ENCODE measurements around the gene ETFA.

DNA sequence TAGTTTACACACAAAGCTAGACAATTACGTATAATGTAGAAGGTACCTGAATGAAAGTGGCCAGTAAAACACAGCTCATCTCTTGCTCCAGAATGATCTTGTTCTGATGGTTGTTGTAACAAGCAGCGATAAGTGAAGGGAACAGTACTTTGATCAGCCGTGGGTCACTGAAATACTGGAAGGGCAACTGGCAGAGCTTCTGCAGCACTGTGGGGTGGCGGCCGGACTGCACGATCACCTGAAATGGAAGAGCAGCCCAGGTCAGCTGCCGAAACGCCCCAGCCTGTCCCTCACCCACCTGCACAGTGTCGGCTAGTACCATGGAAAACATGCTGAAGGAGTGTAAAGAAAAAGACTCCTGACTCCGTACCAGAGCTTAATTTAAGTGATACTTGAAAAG, 42.6 kb upstream of the ETFA start:
- TF ChIP-seq POLR2A (IDR thresholded peaks at IDR 0.05; ENCODE audit: low read length) (no peak), CHD4 (IDR thresholded peaks at IDR 0.05; ENCODE audit: borderline replicate concordance) (no peak), JUN (IDR thresholded peaks at IDR 0.05) (no peak), SMC3 (IDR thresholded peaks at IDR 0.05) (no peak), PHF8 (IDR thresholded peaks at IDR 0.05; ENCODE audit: borderline replicate concordance, low read depth) (no peak), RAD21 (conservative IDR thresholded peaks at IDR 0.05 in 1 of 2, IDR thresholded peaks at IDR 0.05 in 1 of 2) (no peak), CBX8 (IDR thresholded peaks at IDR 0.05) (no peak), CEBPB (IDR thresholded peaks at IDR 0.05) (no peak), NPAS2 (CRISPR knock-in tag; IDR thresholded peaks at IDR 0.05; ENCODE audit: borderline replicate concordance) (no peak), EP300 (IDR thresholded peaks at IDR 0.05) (no peak), RFX5 (IDR thresholded peaks at IDR 0.05) (no peak)
- TF ChIP-seq, protein P1, sequence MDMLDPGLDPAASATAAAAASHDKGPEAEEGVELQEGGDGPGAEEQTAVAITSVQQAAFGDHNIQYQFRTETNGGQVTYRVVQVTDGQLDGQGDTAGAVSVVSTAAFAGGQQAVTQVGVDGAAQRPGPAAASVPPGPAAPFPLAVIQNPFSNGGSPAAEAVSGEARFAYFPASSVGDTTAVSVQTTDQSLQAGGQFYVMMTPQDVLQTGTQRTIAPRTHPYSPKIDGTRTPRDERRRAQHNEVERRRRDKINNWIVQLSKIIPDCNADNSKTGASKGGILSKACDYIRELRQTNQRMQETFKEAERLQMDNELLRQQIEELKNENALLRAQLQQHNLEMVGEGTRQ (IDR thresholded peaks at IDR 0.05), result no peak
- TF ChIP-seq, protein P2, sequence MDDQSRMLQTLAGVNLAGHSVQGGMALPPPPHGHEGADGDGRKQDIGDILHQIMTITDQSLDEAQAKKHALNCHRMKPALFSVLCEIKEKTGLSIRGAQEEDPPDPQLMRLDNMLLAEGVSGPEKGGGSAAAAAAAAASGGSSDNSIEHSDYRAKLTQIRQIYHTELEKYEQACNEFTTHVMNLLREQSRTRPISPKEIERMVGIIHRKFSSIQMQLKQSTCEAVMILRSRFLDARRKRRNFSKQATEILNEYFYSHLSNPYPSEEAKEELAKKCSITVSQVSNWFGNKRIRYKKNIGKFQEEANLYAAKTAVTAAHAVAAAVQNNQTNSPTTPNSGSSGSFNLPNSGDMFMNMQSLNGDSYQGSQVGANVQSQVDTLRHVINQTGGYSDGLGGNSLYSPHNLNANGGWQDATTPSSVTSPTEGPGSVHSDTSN (IDR thresholded peaks at IDR 0.05), result no peak
- TF ChIP-seq, protein P3, sequence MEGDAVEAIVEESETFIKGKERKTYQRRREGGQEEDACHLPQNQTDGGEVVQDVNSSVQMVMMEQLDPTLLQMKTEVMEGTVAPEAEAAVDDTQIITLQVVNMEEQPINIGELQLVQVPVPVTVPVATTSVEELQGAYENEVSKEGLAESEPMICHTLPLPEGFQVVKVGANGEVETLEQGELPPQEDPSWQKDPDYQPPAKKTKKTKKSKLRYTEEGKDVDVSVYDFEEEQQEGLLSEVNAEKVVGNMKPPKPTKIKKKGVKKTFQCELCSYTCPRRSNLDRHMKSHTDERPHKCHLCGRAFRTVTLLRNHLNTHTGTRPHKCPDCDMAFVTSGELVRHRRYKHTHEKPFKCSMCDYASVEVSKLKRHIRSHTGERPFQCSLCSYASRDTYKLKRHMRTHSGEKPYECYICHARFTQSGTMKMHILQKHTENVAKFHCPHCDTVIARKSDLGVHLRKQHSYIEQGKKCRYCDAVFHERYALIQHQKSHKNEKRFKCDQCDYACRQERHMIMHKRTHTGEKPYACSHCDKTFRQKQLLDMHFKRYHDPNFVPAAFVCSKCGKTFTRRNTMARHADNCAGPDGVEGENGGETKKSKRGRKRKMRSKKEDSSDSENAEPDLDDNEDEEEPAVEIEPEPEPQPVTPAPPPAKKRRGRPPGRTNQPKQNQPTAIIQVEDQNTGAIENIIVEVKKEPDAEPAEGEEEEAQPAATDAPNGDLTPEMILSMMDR (IDR thresholded peaks at IDR 0.05), result no peak

Data from A549 (cell line).